ENCODE measurements around the gene PSMB11.

The PSMB11 gene

GRCh38 chr14:23089498-23090253 lies 47.7 kb downstream of the PSMB11 start:
- DNase-seq, result no peak

GRCh38 chr14:23090254-23090636 lies 48.2 kb downstream of the PSMB11 start:
- DNase-seq, result no peak

GRCh38 chr14:23091294-23092225 lies 49.5 kb downstream of the PSMB11 start:
- DNase-seq, result no peak

- DNase-seq, result no peak
Observed at GRCh38 chr14:23093104-23093503, 51.1 kb downstream of the PSMB11 start.

- no peak for DNase-seq
Observed at GRCh38 chr14:23093526-23093925, 51.5 kb downstream of the PSMB11 start.
